ENCODE data around the gene RPL27A.
"Not testable (repeated sequence)": the region's sequence is repeated elsewhere in the genome, so short reads cannot be mapped to it uniquely, and the experiment has no call there.

Gene RPL27A

GRCh38 chr11:8682303-8683114 is at the start of gene RPL27A, which contains the start of gene TRIM66:
TSS of gene RPL27A (plus strand) at chr11:8682792. CDS start at chr11:8682814, 22 bp downstream.
TSS of gene TRIM66 (minus strand) at chr11:8682665. CDS start at chr11:8672274, 10,391 bp downstream.
- peak; percentile 87 for DNase-seq (ENCODE audit: low spot score)

GRCh38 chr11:8634498-8634897 is 48.1 kb upstream of the RPL27A start:
- DNase-seq (ENCODE audit: low spot score) = no peak

- no peak for DNase-seq (ENCODE audit: low spot score)
These were observed 46.5 kb upstream of the RPL27A start for GRCh38 chr11:8636127-8636526.

- no peak for DNase-seq (ENCODE audit: low spot score)
These were observed 44.3 kb upstream of the RPL27A start for GRCh38 chr11:8638300-8638699.

- no peak for DNase-seq (ENCODE audit: low spot score)
These were observed 42.9 kb upstream of the RPL27A start for GRCh38 chr11:8639655-8640054.

- peak; percentile 67 for DNase-seq (ENCODE audit: low spot score)
These were observed 42.2 kb upstream of the RPL27A start for GRCh38 chr11:8640267-8640906.

- DNase-seq (ENCODE audit: low spot score) = no peak
These were observed 41.3 kb upstream of the RPL27A start for GRCh38 chr11:8641332-8641731.

- no peak for DNase-seq (ENCODE audit: low spot score)
These were observed 40.3 kb upstream of the RPL27A start for GRCh38 chr11:8642196-8642841.

- no peak for DNase-seq (ENCODE audit: low spot score)
These were observed 35.7 kb upstream of the RPL27A start for GRCh38 chr11:8646873-8647272.

GRCh38 chr11:8649361-8649760 is 33.2 kb upstream of the RPL27A start:
- no peak for DNase-seq (ENCODE audit: low spot score)

- no peak for DNase-seq (ENCODE audit: low spot score)
These were observed 32.1 kb upstream of the RPL27A start for GRCh38 chr11:8650401-8650990.

- DNase-seq (ENCODE audit: low spot score) = no peak
These were observed 30.5 kb upstream of the RPL27A start for GRCh38 chr11:8652140-8652539.

- no peak for DNase-seq (ENCODE audit: low spot score)
These were observed 28.1 kb upstream of the RPL27A start for GRCh38 chr11:8654503-8654902.

GRCh38 chr11:8656291-8656690 is 26.3 kb upstream of the RPL27A start:
- no peak for DNase-seq (ENCODE audit: low spot score)

- DNase-seq (ENCODE audit: low spot score) = no peak
These were observed 24.1 kb upstream of the RPL27A start for GRCh38 chr11:8658321-8659057.

- no peak for DNase-seq (ENCODE audit: low spot score)
These were observed 21.4 kb upstream of the RPL27A start for GRCh38 chr11:8661001-8661795.

- DNase-seq (ENCODE audit: low spot score) = no peak
These were observed 17.4 kb upstream of the RPL27A start for GRCh38 chr11:8665222-8665621.

- DNase-seq (ENCODE audit: low spot score) = not testable (repeated sequence)
These were observed 12.5 kb upstream of the RPL27A start for GRCh38 chr11:8670081-8670480.

- DNase-seq (ENCODE audit: low spot score) = peak; percentile 75
These were observed 11.4 kb upstream of the RPL27A start for GRCh38 chr11:8671193-8671612.

- DNase-seq (ENCODE audit: low spot score) = no peak
These were observed 10.9 kb upstream of the RPL27A start for GRCh38 chr11:8671651-8672062.

GRCh38 chr11:8672346-8672745 is 10.2 kb upstream of the RPL27A start:
- no peak for DNase-seq (ENCODE audit: low spot score)
